Sigmoid colon (tissue), 7 donors: ENCODE results near the gene IL36RN. TPM values are rescaled to one million over a fixed set of nuclear protein-coding genes. Genes with fewer than 3 reads are reported as not detected.

Experiments used
- DNase-seq: peaks from one replicate; pipeline ENCODE4 v3.0.0-alpha.2; 2019
- H3K27ac ChIP-seq, 4 donors: fragments of 200-600 bp; sonication (generic); one replicate each; pipeline ENCODE4 v1.5.1; 2016 to 2019; ENCODE audit warnings: mild to moderate bottlenecking in 1 of 4
- H3K27me3 ChIP-seq, 3 donors: fragments of 200-600 bp; sonication (generic); one replicate each; pipeline ENCODE4 v1.5.1; 2019; ENCODE audit warnings: mild to moderate bottlenecking in 1 of 3
- H3K36me3 ChIP-seq, 4 donors: fragments of 200-600 bp; sonication (generic); one replicate each; pipeline ENCODE4 v1.5.1; 2016 to 2019
- H3K4me1 ChIP-seq, 4 donors: fragments of 200-600 bp; sonication (generic); one replicate each; pipeline ENCODE4 v1.5.1; 2017 to 2019
- H3K4me3 ChIP-seq, 4 donors: fragments of 200-600 bp; sonication (generic); one replicate each; pipeline ENCODE4 v1.5.1; 2017 to 2019; ENCODE audit warnings: mild to moderate bottlenecking in 2 of 4, moderate library complexity in 1 of 4
- H3K9me3 ChIP-seq, 4 donors: fragments of 200-600 bp in 3 of 4; sonication (generic) in 3 of 4; one replicate each; pipeline versions ENCODE4 v1.5.1 to v1.6.1; 2013 to 2019
- EP300 ChIP-seq, 4 donors: sonication (generic); formaldehyde crosslinking; IDR thresholded peaks; one replicate each; pipeline ENCODE4 v1.6.1; 2017; ENCODE audit warnings: antibody characterized with exemption in 4 of 4
- POLR2A ChIP-seq, 2 donors: fragments of 450-650 bp; IDR thresholded peaks; one replicate each; pipeline ENCODE4 v1.6.1; 2016; ENCODE audit warnings: antibody characterized with exemption in 2 of 2, mild to moderate bottlenecking in 2 of 2, moderate library complexity in 2 of 2
- POLR2AphosphoS5 ChIP-seq, 4 donors: sonication (generic); formaldehyde crosslinking; IDR thresholded peaks; one replicate each; pipeline ENCODE4 v1.6.1; 2017; ENCODE audit warnings: antibody characterized with exemption in 4 of 4
- WGBS, 2 donors: extraction: QIAGEN DNeasy Blood & Tissue Kit; methylation state at CpG; one replicate each; pipeline ENCODE4 v1.1.7; 2013; 5-methylcytosine and 5-hydroxymethylcytosine counted together
- intact Hi-C: fragments of 100-400 bp; cut with DNase I; formaldehyde crosslinking; loops from one replicate; pipeline ENCODE4 v1.15.1; 2023
- polyA plus RNA-seq, 3 donors: library from polyadenylated mRNA; stranded (reverse); fragments of 200-250 nt; gene quantifications; one replicate each; pipeline ENCODE4 v1.2.3, GENCODE V29; 2013
- total RNA-seq, 4 donors: library from RNA; depleted of rRNA; stranded (reverse); fragments of >200 nt; gene quantifications; one replicate each; pipeline ENCODE4 v1.1.0, GENCODE V29; 2016
- TF ChIP-seq, protein P1 (sequence below), 4 experiments: fragments of 450-650 bp in 3 of 4; fragments of 200-600 bp in 1 of 4; IDR thresholded peaks; one replicate each; pipeline ENCODE4 v1.5.1; 2016 to 2019; ENCODE audit warnings: antibody characterized with exemption in 4 of 4, mild to moderate bottlenecking in 3 of 4, moderate library complexity in 2 of 4
- donor health status: healthy with polysubstance abuse.
- donor health status: Bipolar disorder and iron deficiency.
- donor health status: healthy.

Gene IL36RN
- total and polyA plus RNA-seq, 7 donors = 0.03 TPM; not detected in 6

DNA sequence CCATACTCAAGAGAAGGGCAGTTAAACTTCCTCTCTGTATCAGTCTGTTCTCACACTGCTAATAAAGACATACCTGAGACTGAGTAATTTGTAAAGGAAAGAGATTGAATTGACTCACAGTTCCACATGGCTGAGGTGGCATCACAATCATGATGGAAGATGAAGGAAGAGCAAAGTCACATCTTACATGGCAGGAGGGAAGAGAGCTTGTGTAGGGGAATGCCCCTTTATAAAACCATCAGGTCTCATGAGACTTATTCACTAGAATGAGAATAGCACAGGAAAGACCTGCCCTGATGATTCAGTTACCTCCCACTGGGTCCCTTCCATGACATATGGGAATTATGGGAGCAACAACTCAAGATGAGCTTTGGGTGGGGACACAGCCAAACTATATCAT lies 4.9 kb upstream of the IL36RN start:
- no peaks in the 10 kb centered on the region for H3K36me3 ChIP-seq
- no peaks in the 10 kb centered on the region for H3K27me3 ChIP-seq
- no peak for TF ChIP-seq POLR2A (IDR thresholded peaks at IDR 0.05)
- no peak for TF ChIP-seq EP300 (IDR thresholded peaks at IDR 0.05)
- no peak for TF ChIP-seq POLR2AphosphoS5 (IDR thresholded peaks at IDR 0.05)
- TF ChIP-seq, protein P1, sequence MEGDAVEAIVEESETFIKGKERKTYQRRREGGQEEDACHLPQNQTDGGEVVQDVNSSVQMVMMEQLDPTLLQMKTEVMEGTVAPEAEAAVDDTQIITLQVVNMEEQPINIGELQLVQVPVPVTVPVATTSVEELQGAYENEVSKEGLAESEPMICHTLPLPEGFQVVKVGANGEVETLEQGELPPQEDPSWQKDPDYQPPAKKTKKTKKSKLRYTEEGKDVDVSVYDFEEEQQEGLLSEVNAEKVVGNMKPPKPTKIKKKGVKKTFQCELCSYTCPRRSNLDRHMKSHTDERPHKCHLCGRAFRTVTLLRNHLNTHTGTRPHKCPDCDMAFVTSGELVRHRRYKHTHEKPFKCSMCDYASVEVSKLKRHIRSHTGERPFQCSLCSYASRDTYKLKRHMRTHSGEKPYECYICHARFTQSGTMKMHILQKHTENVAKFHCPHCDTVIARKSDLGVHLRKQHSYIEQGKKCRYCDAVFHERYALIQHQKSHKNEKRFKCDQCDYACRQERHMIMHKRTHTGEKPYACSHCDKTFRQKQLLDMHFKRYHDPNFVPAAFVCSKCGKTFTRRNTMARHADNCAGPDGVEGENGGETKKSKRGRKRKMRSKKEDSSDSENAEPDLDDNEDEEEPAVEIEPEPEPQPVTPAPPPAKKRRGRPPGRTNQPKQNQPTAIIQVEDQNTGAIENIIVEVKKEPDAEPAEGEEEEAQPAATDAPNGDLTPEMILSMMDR (IDR thresholded peaks at IDR 0.05) = no peak
- intact Hi-C loops = no loop called here
- H3K4me3 ChIP-seq = no peak overlapping the region
- no peaks in the 10 kb centered on the region for H3K4me1 ChIP-seq
- H3K27ac ChIP-seq = no peak overlapping the region
- no peak for DNase-seq
- no peaks in the 10 kb centered on the region for H3K9me3 ChIP-seq

DNA sequence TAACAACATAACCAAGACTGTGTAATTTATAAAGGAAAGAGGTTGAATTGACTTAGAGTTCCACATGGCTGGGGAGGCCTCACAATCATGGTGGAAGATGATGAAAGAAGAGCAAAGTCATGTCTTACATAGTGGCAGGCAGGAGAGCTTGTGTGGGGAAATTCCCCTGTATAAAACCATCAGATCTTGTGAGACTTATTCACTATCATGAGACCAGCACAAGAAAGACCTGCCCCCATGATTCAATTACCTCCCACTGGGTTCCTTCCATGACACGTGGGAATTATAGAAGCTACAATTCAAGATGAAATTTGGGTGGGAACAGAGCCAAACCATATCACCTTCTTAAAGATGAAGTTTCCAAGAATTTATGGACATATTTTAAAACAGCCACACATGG lies 2.5 kb upstream of the IL36RN start:
- 5 to 61% methylated on average over 1 of the region's 1 CpG for WGBS, 2 donors
- no peaks in the 10 kb centered on the region for H3K36me3 ChIP-seq
- TF ChIP-seq POLR2A (IDR thresholded peaks at IDR 0.05) (no peak), POLR2AphosphoS5 (IDR thresholded peaks at IDR 0.05) (no peak), EP300 (IDR thresholded peaks at IDR 0.05) (no peak)
- TF ChIP-seq, protein P1 (IDR thresholded peaks at IDR 0.05) = no peak
- no peaks in the 10 kb centered on the region for H3K9me3 ChIP-seq
- H3K27me3 ChIP-seq = peaks cover 0 to 4% (median 0%) of the 10 kb centered on the region in 3 donors
- intact Hi-C loops = no loop called here
- no peak overlapping the region for H3K4me3 ChIP-seq
- no peaks in the 10 kb centered on the region for H3K4me1 ChIP-seq
- no peak overlapping the region for H3K27ac ChIP-seq
- no peak for DNase-seq

DNA sequence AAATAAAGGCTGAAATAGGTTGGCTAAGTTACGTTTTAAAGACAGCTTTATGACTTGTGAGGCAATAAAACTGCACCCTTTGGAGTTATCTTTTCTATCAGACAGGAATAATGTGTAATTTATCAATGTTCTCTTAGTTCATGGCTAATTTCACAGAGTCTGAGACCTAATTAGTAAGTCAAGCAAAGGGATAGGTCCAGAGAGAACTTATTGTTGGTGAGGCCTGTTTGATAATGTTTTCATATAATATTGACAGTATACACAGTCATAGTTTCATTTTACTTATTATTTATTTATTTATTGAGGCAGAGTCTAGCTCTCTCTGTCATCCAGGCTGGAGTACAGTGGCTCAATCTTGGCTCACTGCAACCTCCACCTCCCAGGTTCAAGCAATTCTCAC lies 1.9 kb upstream of the IL36RN start:
- no peaks in the 10 kb centered on the region for H3K4me1 ChIP-seq
- no peak for TF ChIP-seq POLR2A (IDR thresholded peaks at IDR 0.05)
- no peak for TF ChIP-seq EP300 (IDR thresholded peaks at IDR 0.05)
- TF ChIP-seq POLR2AphosphoS5 (IDR thresholded peaks at IDR 0.05) = no peak
- TF ChIP-seq, protein P1 (IDR thresholded peaks at IDR 0.05) = no peak

DNA sequence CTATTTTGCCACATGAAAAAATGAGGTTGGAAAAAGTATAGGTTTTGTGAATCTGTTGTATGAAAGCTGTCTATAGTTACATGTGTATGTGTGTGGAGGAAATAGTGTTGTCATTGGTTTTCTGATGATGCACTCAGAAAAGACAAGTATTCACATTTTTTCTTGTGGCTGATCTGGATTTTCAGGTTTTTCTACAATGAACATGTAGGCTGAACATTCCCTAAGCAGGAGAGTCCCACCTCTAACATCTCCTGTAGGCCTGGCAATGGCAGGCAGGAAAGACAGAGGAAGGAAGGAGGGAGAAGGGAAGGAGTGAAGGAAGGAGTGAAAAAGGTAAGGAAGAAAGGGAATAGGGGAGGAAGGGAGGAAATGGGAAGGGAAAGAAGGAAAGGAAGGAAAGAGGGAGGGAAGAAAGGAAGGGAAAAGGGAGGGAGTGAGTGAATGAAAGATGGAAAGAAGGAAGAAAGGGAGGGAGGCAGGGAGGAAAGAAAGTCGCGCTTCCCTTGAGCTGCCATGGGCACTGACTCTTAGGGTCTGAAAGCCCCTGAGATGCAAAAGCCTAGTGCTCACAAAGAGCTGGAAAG lies 495 bp upstream of the IL36RN start:
- intact Hi-C loops = no loop called here
- no peaks in the 10 kb centered on the region for H3K4me1 ChIP-seq
- H3K36me3 ChIP-seq = no peaks in the 10 kb centered on the region
- H3K27me3 ChIP-seq = peaks cover 0 to 4% (median 0%) of the 10 kb centered on the region in 3 donors
- no peaks in the 10 kb centered on the region for H3K9me3 ChIP-seq
- DNase-seq = no peak
- H3K27ac ChIP-seq = no peak overlapping the region
- WGBS, 2 donors = 67 to 71% methylated on average over 2 of the region's 2 CpGs
- no peak for TF ChIP-seq POLR2AphosphoS5 (IDR thresholded peaks at IDR 0.05)
- TF ChIP-seq EP300 (IDR thresholded peaks at IDR 0.05) = no peak
- TF ChIP-seq POLR2A (IDR thresholded peaks at IDR 0.05) = no peak
- TF ChIP-seq, protein P1 (IDR thresholded peaks at IDR 0.05) = no peak
- H3K4me3 ChIP-seq = no peak overlapping the region

More for the DNA sequence above, 1.9 kb upstream of the IL36RN start:
- intact Hi-C loops = no loop called here
- WGBS, 2 donors = 10 to 52% methylated on average over 1 of the region's 1 CpG
- DNase-seq = no peak
- Histone ChIP-seq H3K36me3 (no peaks in the 10 kb centered on the region), H3K27ac (no peak overlapping the region), H3K9me3 (no peaks in the 10 kb centered on the region), H3K27me3 (peaks cover 0 to 4% (median 0%) of the 10 kb centered on the region in 3 donors), H3K4me3 (no peak overlapping the region)

DNA sequence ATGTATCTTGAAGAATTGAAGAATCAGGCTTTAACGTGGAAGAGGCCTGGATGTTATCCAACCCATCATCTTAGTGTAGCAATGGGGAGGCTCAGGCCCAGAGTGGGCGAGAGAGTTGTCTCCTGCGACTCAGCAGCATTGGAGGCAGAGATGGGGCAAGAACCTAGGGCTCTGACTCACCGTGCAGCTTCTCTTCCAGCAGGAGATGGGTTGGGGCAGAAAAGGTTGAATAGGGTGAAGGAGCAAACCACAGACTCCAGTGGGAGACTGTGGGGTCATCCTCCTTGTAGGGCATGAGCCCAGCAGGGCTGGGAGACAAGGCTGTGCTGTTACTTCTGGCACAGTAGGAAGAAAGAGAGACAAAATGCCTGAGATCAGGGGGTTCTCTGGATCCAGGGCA lies 1.4 kb downstream of the IL36RN start:
- no peak overlapping the region for H3K4me3 ChIP-seq
- intact Hi-C loops = no loop called here
- no peaks in the 10 kb centered on the region for H3K36me3 ChIP-seq
- no peak overlapping the region for H3K27ac ChIP-seq
- TF ChIP-seq POLR2AphosphoS5 (IDR thresholded peaks at IDR 0.05) = no peak
- no peak for TF ChIP-seq POLR2A (IDR thresholded peaks at IDR 0.05)
- TF ChIP-seq, protein P1 (IDR thresholded peaks at IDR 0.05) = no peak
- no peak for TF ChIP-seq EP300 (IDR thresholded peaks at IDR 0.05)
- 79 to 88% methylated on average over 4 of the region's 4 CpGs for WGBS, 2 donors
- no peaks in the 10 kb centered on the region for H3K4me1 ChIP-seq
- H3K27me3 ChIP-seq = peaks cover 0 to 4% (median 0%) of the 10 kb centered on the region in 3 donors
- no peak for DNase-seq
- no peaks in the 10 kb centered on the region for H3K9me3 ChIP-seq
